HG03342 (cell line): ENCODE results near the gene ERAP2.

Experiments used
- ATAC-seq: cut with Tn5 transposase; IDR thresholded peaks from one replicate; pipeline ENCODE4 v1.9.1; 2021; ENCODE audit warnings: mild to moderate bottlenecking, moderate library complexity; ENCODE audit not compliant: unreplicated experiment

Gene ERAP2

DNA sequence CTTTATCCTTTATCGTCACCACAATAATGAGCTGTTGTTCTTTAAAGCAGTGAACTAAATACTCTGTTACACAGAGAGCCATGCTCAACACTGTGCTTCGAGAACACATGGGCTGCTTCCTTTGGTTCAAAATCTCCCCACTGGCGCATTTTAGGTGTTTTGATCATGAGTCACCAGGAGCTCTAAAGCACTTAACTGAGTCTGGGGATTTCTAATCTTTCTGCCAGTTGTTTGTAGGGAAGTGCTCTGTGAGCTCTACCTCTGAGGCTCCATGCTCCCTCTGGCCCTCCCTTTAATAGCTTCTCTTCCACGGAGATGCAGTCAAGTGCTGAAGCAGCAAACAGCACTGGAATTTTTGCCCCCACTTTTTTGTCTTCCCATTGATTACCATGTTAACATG is 17.0 kb downstream of the ERAP2 start:
- no peak for ATAC-seq

GRCh38 chr5:96896276-96896675 is 20.0 kb downstream of the ERAP2 start:
- ATAC-seq, result peak; percentile 84

GRCh38 chr5:96896806-96897205 is 20.5 kb downstream of the ERAP2 start:
- ATAC-seq, result peak; percentile 94

- ATAC-seq, result no peak
Measured at GRCh38 chr5:96901384-96901783, 25.1 kb downstream of the ERAP2 start.

GRCh38 chr5:96901841-96902240 is 25.5 kb downstream of the ERAP2 start:
- ATAC-seq, result no peak

DNA sequence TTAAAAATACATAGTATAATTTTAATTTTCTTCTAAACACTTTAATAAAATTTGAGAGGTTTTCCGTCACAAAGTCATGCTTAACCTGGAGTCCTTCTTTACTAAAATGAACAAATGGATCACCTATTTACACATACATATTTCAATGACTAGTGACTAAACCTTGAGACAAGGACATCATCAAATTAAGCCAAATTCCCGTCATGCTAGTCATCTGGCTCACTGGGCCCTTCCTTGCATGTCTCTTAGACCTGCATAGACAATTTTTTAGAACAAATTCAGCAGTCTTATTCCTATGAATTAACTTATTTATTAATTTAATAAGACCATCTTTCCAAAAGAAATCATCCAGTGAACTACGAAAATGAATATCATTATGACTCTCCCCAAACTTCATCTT is 26.6 kb downstream of the ERAP2 start:
- ATAC-seq, result no peak

DNA sequence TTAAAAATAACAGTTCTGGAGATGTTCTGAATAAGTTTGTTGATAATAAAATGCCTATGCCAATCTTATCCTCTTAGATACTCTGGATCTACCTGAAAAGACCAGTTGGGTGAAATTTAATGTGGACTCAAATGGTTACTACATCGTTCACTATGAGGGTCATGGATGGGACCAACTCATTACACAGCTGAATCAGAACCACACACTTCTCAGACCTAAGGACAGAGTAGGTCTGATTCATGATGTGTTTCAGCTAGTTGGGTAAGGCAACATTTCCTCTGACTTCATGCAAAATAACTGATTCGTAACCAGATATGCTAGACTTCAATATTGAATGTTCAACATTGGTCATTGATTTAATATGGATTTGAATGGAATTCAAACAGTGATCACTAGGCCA is 27.0 kb downstream of the ERAP2 start:
- ATAC-seq, result no peak

DNA sequence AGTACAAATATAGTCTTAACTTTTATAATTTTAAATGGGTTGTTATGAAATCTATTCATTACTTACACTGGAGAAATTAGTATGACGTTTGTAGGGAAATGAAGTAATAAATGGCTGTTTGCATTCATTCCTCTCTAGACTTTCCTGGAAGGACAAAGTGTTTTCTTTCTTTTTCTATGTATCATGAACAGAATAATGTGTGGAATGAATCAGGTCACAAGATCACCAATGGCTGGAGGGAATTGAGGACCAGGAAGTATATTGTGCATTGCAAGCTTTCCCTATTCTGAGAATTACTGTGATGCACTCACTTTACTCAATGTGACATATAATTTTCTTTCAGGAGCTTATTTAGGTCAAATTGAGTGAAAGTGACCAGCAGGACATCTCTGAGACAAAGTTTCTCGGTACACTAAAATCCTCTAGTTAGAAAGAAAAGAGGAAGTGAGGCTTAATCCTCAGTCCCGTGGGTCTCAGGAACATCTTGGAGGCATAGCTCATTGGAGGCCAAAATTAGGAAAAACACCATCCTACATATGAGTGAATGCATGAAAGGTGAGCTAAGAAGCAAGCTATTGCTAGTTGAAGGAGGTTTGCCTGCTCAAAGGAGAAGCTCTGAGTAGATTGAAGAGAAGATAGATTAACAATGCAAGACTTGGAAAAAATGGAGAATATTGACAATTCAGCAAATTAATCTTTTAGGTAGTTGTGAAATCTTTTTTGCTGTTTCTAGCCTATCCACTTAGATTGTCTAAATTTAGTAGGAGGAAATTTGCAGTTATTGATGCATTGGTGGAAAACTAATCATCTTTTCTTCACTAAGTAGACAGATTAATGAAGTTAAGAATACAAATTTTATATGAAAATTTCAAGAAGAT is 28.0 kb downstream of the ERAP2 start:
- ATAC-seq, result no peak

- no peak for ATAC-seq
Measured at GRCh38 chr5:96905864-96906263, 29.6 kb downstream of the ERAP2 start.

GRCh38 chr5:96909003-96909402 is 32.7 kb downstream of the ERAP2 start:
- no peak for ATAC-seq

DNA sequence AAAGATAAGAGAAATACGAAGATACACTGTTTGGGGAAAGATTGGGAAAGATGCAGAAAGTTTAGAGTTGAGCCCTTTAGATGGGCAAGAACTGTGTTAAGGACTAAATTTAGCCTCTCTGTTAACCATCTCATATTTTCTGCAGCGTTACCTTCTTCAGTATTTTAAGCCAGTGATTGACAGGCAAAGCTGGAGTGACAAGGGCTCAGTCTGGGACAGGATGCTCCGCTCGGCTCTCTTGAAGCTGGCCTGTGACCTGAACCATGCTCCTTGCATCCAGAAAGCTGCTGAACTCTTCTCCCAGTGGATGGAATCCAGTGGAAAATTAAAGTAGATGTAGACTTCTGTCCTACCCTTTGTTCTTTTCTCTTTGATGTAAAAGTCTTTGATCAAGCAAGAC is 33.1 kb downstream of the ERAP2 start:
- no peak for ATAC-seq

GRCh38 chr5:96911139-96911538 is 34.8 kb downstream of the ERAP2 start:
- no peak for ATAC-seq

GRCh38 chr5:96913233-96913632 is 36.9 kb downstream of the ERAP2 start:
- no peak for ATAC-seq

- ATAC-seq, result peak; percentile 58
Measured at GRCh38 chr5:96919754-96920197, 43.5 kb downstream of the ERAP2 start.

GRCh38 chr5:96920744-96921355 is 44.5 kb downstream of the ERAP2 start:
- no peak for ATAC-seq

- ATAC-seq, result no peak
Measured at GRCh38 chr5:96922499-96923244, 46.4 kb downstream of the ERAP2 start.

- no peak for ATAC-seq
Measured at GRCh38 chr5:96924016-96924443, 47.7 kb downstream of the ERAP2 start.

DNA sequence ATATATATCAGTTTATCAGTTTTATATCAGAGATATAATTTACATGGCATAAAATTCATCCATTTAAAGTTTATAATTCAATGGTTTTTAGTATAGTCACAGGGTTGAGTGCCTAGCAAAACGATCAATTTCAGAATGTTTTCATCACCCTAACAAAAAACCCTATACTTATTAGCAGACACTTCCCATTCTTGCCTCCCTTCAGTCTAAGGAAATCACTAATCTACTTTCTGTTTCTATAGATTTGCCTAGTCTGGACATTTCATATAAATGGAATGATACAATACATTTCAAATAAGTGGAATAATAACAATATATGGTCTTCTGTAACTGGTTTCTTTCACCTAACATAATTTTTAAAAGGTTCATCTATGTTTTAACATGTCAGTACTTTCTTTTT is 50.0 kb downstream of the ERAP2 start:
- ATAC-seq, result no peak

GRCh38 chr5:96927008-96927407 is 50.7 kb downstream of the ERAP2 start:
- ATAC-seq, result no peak

DNA sequence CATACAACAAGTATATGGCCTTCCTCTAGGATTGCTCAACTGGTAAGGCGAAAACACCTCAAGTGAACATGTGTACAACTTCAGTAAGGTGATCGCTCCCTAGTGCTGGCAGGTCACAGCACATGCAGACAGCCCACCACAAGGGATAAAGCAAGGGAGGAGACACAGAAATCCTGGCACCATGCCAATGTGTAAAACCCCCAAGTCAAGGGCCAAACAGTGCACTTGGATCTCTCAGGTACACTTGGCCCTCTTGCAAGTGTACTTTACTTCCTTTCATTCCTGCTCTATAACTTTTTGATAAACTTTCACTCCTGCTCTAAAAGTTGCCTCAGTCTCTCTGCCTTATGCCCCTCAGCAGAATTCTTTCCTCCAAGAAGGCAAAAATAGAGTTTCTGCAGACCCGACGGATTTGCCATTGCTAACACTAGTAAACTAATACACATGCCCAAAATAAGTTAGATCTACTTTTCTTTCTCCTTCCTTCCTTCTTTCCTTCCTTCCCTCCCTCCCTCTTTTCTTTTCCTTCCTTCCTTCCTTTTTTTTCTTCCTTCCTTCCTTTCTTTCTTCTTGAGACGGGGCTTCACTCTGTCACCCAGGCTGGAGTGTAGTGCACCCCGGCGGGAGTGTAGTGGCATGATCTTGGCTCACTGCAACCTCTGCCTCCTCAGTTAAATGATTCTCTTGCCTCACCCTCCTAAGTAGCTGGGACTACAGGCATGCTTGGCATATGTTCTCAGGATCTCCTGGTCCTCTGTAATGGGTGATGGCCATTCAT is 52.8 kb downstream of the ERAP2 start:
- ATAC-seq, result no peak

GRCh38 chr5:96930058-96930457 is 53.8 kb downstream of the ERAP2 start:
- no peak for ATAC-seq
